ENCODE data around the gene POLR2L. TPM values are rescaled to one million over a fixed set of nuclear protein-coding genes. Genes with fewer than 3 reads are reported as not detected.

Gene POLR2L
- 267 TPM for total RNA-seq
- long read RNA-seq, transcript POLR2L-201 (2 exons, 892 nt), result major isoform, 207 of 210 reads
- long read RNA-seq, partial matches to known transcripts, result 0 of 210 reads
- long read RNA-seq, other reads (novel, unspliced or antisense), result 3 of 210 reads

GRCh38 chr11:842370-843002 is at the start of gene POLR2L, which contains the start of gene TSPAN4:
Gene POLR2L (minus strand): TSS chr11:842529. CDS start chr11:842508, 21 bp downstream.
Gene TSPAN4 (plus strand): TSS chr11:842852. CDS start chr11:850305, 7,453 bp downstream.
- intact Hi-C loops (cut with DNase I), result no loop called here
- peak; percentile 63 for ATAC-seq (ENCODE audit: poor library complexity)
- DNase-seq, result peak; percentile 95

- ATAC-seq (ENCODE audit: poor library complexity) (no peak), DNase-seq (no peak)
- intact Hi-C loops (cut with DNase I), result no loop called here
Observed at GRCh38 chr11:890794-891540, 48.6 kb upstream of the POLR2L start.

- ATAC-seq (ENCODE audit: poor library complexity) (no peak), DNase-seq (no peak)
- intact Hi-C loops (cut with DNase I), result no loop called here
Observed at GRCh38 chr11:889687-890475, 47.6 kb upstream of the POLR2L start.

GRCh38 chr11:889257-889656 is 46.9 kb upstream of the POLR2L start:
- DNase-seq (no peak), ATAC-seq (ENCODE audit: poor library complexity) (no peak)
- intact Hi-C loops (cut with DNase I), result no loop called here

GRCh38 chr11:888310-889212 is 46.2 kb upstream of the POLR2L start:
- intact Hi-C loops (cut with DNase I), result no loop called here
- ATAC-seq (ENCODE audit: poor library complexity) (no peak), DNase-seq (no peak)

- no peak for DNase-seq
- ATAC-seq (ENCODE audit: poor library complexity), result no peak
- intact Hi-C loops (cut with DNase I), result no loop called here
Observed at GRCh38 chr11:887589-887988, 45.3 kb upstream of the POLR2L start.

GRCh38 chr11:886568-886967 is 44.2 kb upstream of the POLR2L start:
- ATAC-seq (ENCODE audit: poor library complexity), result no peak
- intact Hi-C loops (cut with DNase I), result no loop called here
- no peak for DNase-seq

GRCh38 chr11:884578-885070 is 42.3 kb upstream of the POLR2L start:
- intact Hi-C loops (cut with DNase I), result no loop called here
- DNase-seq (no peak), ATAC-seq (ENCODE audit: poor library complexity) (no peak)

GRCh38 chr11:883527-883926 is 41.2 kb upstream of the POLR2L start:
- DNase-seq, result no peak
- intact Hi-C loops (cut with DNase I), result no loop called here
- ATAC-seq (ENCODE audit: poor library complexity), result no peak

GRCh38 chr11:882596-882995 is 40.3 kb upstream of the POLR2L start:
- DNase-seq (no peak), ATAC-seq (ENCODE audit: poor library complexity) (no peak)
- intact Hi-C loops (cut with DNase I), result no loop called here

GRCh38 chr11:880447-880846 is 38.1 kb upstream of the POLR2L start:
- no peak for ATAC-seq (ENCODE audit: poor library complexity)
- intact Hi-C loops (cut with DNase I), result no loop called here
- no peak for DNase-seq

- intact Hi-C loops (cut with DNase I), result no loop called here
Observed at GRCh38 chr11:877565-877964, 35.2 kb upstream of the POLR2L start.

GRCh38 chr11:876545-876944 is 34.2 kb upstream of the POLR2L start:
- ATAC-seq (ENCODE audit: poor library complexity), result peak; percentile 91
- intact Hi-C loops (cut with DNase I), result no loop called here
- DNase-seq, result peak; percentile 83

More at GRCh38 chr11:877565-877964, 35.2 kb upstream of the POLR2L start:
- no peak for ATAC-seq (ENCODE audit: poor library complexity)
- DNase-seq, result no peak

GRCh38 chr11:875769-876301 is 33.5 kb upstream of the POLR2L start:
- ATAC-seq (ENCODE audit: poor library complexity), result no peak
- no peak for DNase-seq
- intact Hi-C loops (cut with DNase I), result no loop called here

GRCh38 chr11:875203-875602 is 32.9 kb upstream of the POLR2L start:
- intact Hi-C loops (cut with DNase I), result no loop called here
- DNase-seq (no peak), ATAC-seq (ENCODE audit: poor library complexity) (no peak)

- DNase-seq (no peak), ATAC-seq (ENCODE audit: poor library complexity) (no peak)
- intact Hi-C loops (cut with DNase I), result no loop called here
Observed at GRCh38 chr11:873706-874105, 31.4 kb upstream of the POLR2L start.

GRCh38 chr11:872799-873198 is 30.5 kb upstream of the POLR2L start:
- intact Hi-C loops (cut with DNase I), result no loop called here
- ATAC-seq (ENCODE audit: poor library complexity) (no peak), DNase-seq (no peak)

GRCh38 chr11:871472-871871 is 29.1 kb upstream of the POLR2L start:
- intact Hi-C loops (cut with DNase I), result no loop called here
- DNase-seq (no peak), ATAC-seq (ENCODE audit: poor library complexity) (no peak)
